GM12878 (cell line): Measurements from ENCODE around the gene TSSC4. TPM values are rescaled to one million over a fixed set of nuclear protein-coding genes. Genes with fewer than 3 reads are reported as not detected.

Source experiments
- ATAC-seq: fragments of 200-7000 bp; cut with Tn5 transposase; 3 replicates; pipeline ENCODE4 v1.9.1; 2020; ENCODE audit warnings: mild to moderate bottlenecking, moderate library complexity
- BruUV-seq: library from RNA; stranded (reverse); fragments of 400-500 nt; replicated peaks from 2 replicates; lab custom pipeline; 2021; lab: Mats Ljungman, UMichigan
- CTCF ChIA-PET: fragments of 300-600 bp; sonication (Branson Sonifier 250); formaldehyde crosslinking; extraction: SDS; loops from one replicate; lab custom pipeline; 2021; ENCODE audit warnings: inconsistent platforms; lab: Yijun Ruan, JAX
- POLR2A ChIA-PET: fragments of 350-600 bp; formaldehyde crosslinking; extraction: SDS; loops from one replicate; lab custom pipeline; 2021; ENCODE audit warnings: inconsistent platforms; lab: Charles Lee
- RAD21 ChIA-PET: fragments of 300-600 bp; sonication (Branson Sonifier 250); formaldehyde crosslinking; loops from one replicate; lab custom pipeline; 2023; ENCODE audit warnings: antibody characterized with exemption; ENCODE audit not compliant: unreplicated experiment; lab: Charles Lee
- SMC1A ChIA-PET: fragments of 300-600 bp; sonication (Branson Sonifier 250); formaldehyde crosslinking; loops from one replicate; lab custom pipeline; 2023; ENCODE audit not compliant: unreplicated experiment, uncharacterized antibody; lab: Charles Lee
- DNase-seq: peaks from one replicate; pipeline ENCODE4 v3.0.0-alpha.2; 2011; ENCODE audit warnings: low read depth, low spot score
- FAIRE-seq: peaks from 3 replicates; lab custom pipeline; 2011; peaks lifted over from hg19 to GRCh38; lab: Jason Lieb, UNC
- H2AFZ ChIP-seq: 2 replicates; pipeline ENCODE4 v1.6.0; 2011; ENCODE audit warnings: low read depth, low read length, control low read depth; ENCODE audit not compliant: control insufficient read depth
- H3K27ac ChIP-seq: 2 replicates; pipeline ENCODE4 v1.5.1; 2011; ENCODE audit warnings: control low read depth; ENCODE audit not compliant: control insufficient read depth, insufficient read depth
- H3K27me3 ChIP-seq, 2 experiments: replicated peaks in 1 of 2; 2 replicates each; pipeline versions ENCODE4 v1.6.0 to v1.6.1; 2011; ENCODE audit warnings: low read length in 1 of 2; ENCODE audit not compliant: control insufficient read depth in 2 of 2, insufficient read depth in 2 of 2
- H3K36me3 ChIP-seq, 2 experiments: 2 replicates each; pipeline ENCODE4 v1.5.1; 2011; ENCODE audit warnings: low read length in 1 of 2; ENCODE audit not compliant: control insufficient read depth in 2 of 2, insufficient read depth in 2 of 2
- H3K4me1 ChIP-seq: 2 replicates; pipeline ENCODE4 v1.6.1; 2011; ENCODE audit warnings: mild to moderate bottlenecking, low read length, moderate library complexity, mixed read lengths; ENCODE audit not compliant: control insufficient read depth, insufficient read depth
- H3K4me2 ChIP-seq: 2 replicates; pipeline ENCODE4 v1.6.0; 2011; ENCODE audit warnings: control low read depth; ENCODE audit not compliant: control insufficient read depth, insufficient read depth
- H3K4me3 ChIP-seq: fragments of 200-600 bp; sonication (generic); 2 replicates; pipeline ENCODE4 v1.5.1; 2016
- H3K79me2 ChIP-seq: 2 replicates; pipeline ENCODE4 v1.6.0; 2011; ENCODE audit warnings: low read length; ENCODE audit not compliant: control insufficient read depth, insufficient read depth
- H3K9ac ChIP-seq: 2 replicates; pipeline ENCODE4 v1.8.0; 2011; ENCODE audit warnings: low read length, control low read depth, mixed read lengths; ENCODE audit not compliant: control insufficient read depth, insufficient read depth
- H3K9me3 ChIP-seq: replicated peaks from 3 replicates; pipeline ENCODE4 v1.5.1; 2011; ENCODE audit warnings: mild to moderate bottlenecking, low read length; ENCODE audit not compliant: control insufficient read depth, insufficient read depth
- H4K20me1 ChIP-seq: 2 replicates; pipeline ENCODE4 v1.6.0; 2011; ENCODE audit not compliant: control insufficient read depth, insufficient read depth
- BACH1 ChIP-seq: fragments of 450-650 bp; IDR thresholded peaks from 2 replicates; pipeline ENCODE4 v1.6.1; 2017; ENCODE audit warnings: mild to moderate bottlenecking, borderline replicate concordance
- CBX3 ChIP-seq: fragments of 200-600 bp; sonication (generic); IDR thresholded peaks from 2 replicates; pipeline ENCODE4 v1.6.1; 2016; ENCODE audit warnings: low read depth, borderline replicate concordance
- EED ChIP-seq: sonication (generic); IDR thresholded peaks from 2 replicates; pipeline ENCODE4 v1.6.1; 2016; ENCODE audit warnings: antibody characterized with exemption, low read depth
- GATAD2B ChIP-seq: fragments of 450-650 bp; conservative IDR thresholded peaks from 2 replicates; pipeline ENCODE4 v1.6.1; 2017; ENCODE audit warnings: low read depth, mild to moderate bottlenecking, moderate library complexity
- IKZF1 ChIP-seq: fragments of 450-650 bp; conservative IDR thresholded peaks from 2 replicates; pipeline ENCODE4 v1.6.1; 2017; ENCODE audit warnings: antibody characterized with exemption, mild to moderate bottlenecking
- IRF3 ChIP-seq: fragments of 450-650 bp; IDR thresholded peaks from 2 replicates; pipeline ENCODE4 v1.6.1; 2014; ENCODE audit warnings: mild to moderate bottlenecking
- JUND ChIP-seq: IDR thresholded peaks from 2 replicates; pipeline ENCODE4 v1.6.1; 2012; ENCODE audit warnings: low read depth, mild to moderate bottlenecking, low read length, improper control_type of control experiment, moderate library complexity
- NFXL1 ChIP-seq: fragments of 450-650 bp; IDR thresholded peaks from 2 replicates; pipeline ENCODE4 v1.6.1; 2017; ENCODE audit warnings: antibody characterized with exemption, mild to moderate bottlenecking, borderline replicate concordance
- PKNOX1 ChIP-seq: fragments of 450-650 bp; IDR thresholded peaks from 2 replicates; pipeline ENCODE4 v1.6.1; 2016; ENCODE audit warnings: mild to moderate bottlenecking
- POLR2A ChIP-seq: IDR thresholded peaks from 2 replicates; pipeline ENCODE4 v1.6.1; 2011; ENCODE audit warnings: low read depth, mild to moderate bottlenecking, low read length
- RAD21 ChIP-seq: IDR thresholded peaks from 2 replicates; pipeline ENCODE4 v1.6.1; 2011; ENCODE audit warnings: mild to moderate bottlenecking, low read depth, low read length, moderate library complexity; ENCODE audit not compliant: insufficient read depth
- RELA ChIP-seq: fragments of 450-650 bp; IDR thresholded peaks from 2 replicates; pipeline ENCODE4 v1.8.0; 2014; ENCODE audit warnings: borderline replicate concordance; ENCODE audit not compliant: partially characterized antibody
- TBL1XR1 ChIP-seq: IDR thresholded peaks from 2 replicates; pipeline ENCODE4 v1.6.1; 2012; ENCODE audit warnings: low read depth, low read length, improper control_type of control experiment
- ZBED1 ChIP-seq: IDR thresholded peaks from 2 replicates; pipeline ENCODE4 v1.6.1; 2016; ENCODE audit warnings: borderline replicate concordance
- ZNF24 ChIP-seq: fragments of 450-650 bp; IDR thresholded peaks from 2 replicates; pipeline ENCODE4 v1.6.1; 2017; ENCODE audit warnings: antibody characterized with exemption, mild to moderate bottlenecking
- WGBS: methylation state at CpG from one replicate; pipeline ENCODE4 v1.1.6; 2016; ENCODE audit warnings: low lambda C conversion rate; ENCODE audit not compliant: insufficient replicate concordance, insufficient coverage; ENCODE audit errors: missing lambda C conversion rate; 5-methylcytosine and 5-hydroxymethylcytosine counted together
- in situ Hi-C: fragments of 300-500 bp; cut with MboI; formaldehyde crosslinking; loops from 9 replicates; pipeline ENCODE4 v1.14.3; 2018; ENCODE audit warnings: mixed read lengths
- intact Hi-C: fragments of 100-400 bp; cut with micrococcal nuclease; formaldehyde crosslinking; loops from one replicate; pipeline ENCODE4 v1.14.2; 2022; ENCODE audit not compliant: unreplicated experiment
- polyA plus RNA-seq, 11 experiments: library from polyadenylated mRNA; depleted of rRNA in 4 of 11; unstranded in 6 of 11; stranded (reverse) in 5 of 11; fragments of >200 nt; fragmentation: Nextera tagmentation in 4 of 11; fragmentation: Illumina TruSeq in 1 of 11; extraction: Ambion mirVana in 4 of 11; extraction: Trizol in 1 of 11; gene quantifications; 1 replicate in 1 of 11; 2 replicates in 10 of 11; pipeline versions ENCODE4 v1.2.1 to v1.2.3, GENCODE V29; 2011 to 2016; ENCODE audit warnings: inconsistent platforms in 2 of 11, missing spikeins in 2 of 11, low read depth in 1 of 11
- total RNA-seq, 4 experiments: library from RNA; depleted of rRNA in 3 of 4; stranded (reverse); fragments of >200 nt in 3 of 4; fragmentation: Illumina TruSeq in 1 of 4; extraction: Trizol in 1 of 4; gene quantifications; 2 replicates each; pipeline versions ENCODE4 v1.2.1 to v1.2.3, GENCODE V29; 2013 to 2021

TSSC4 gene
- total and polyA plus RNA-seq, 10 of the 15 experiments (the other 5 are each of a cell fraction or from before 2014, with no cell fraction given), result 0.69 to 70.1 (median 25.7) TPM

- Histone ChIP-seq H4K20me1 (no peaks in the 10 kb centered on the region), H3K79me2 (no peaks in the 10 kb centered on the region), H3K9ac (no peak overlapping the region), H3K27ac (no peak overlapping the region), H3K9me3 (no peaks in the 10 kb centered on the region), H3K4me3 (no peak overlapping the region), H3K27me3 (no peaks in the 10 kb centered on the region; a peak in 2 of 4 replicates), H3K36me3 (no peaks in the 10 kb centered on the region), H3K4me1 (no peaks in the 10 kb centered on the region), H2AFZ (no peak overlapping the region), H3K4me2 (no peak overlapping the region)
- DNase-seq, result no peak
- no peak for ATAC-seq
- ChIA-PET POLR2A (no interaction called here), SMC1A (no interaction called here), CTCF (no interaction called here), RAD21 (no interaction called here)
- 39% methylated on average over 9 of the region's 9 CpGs for WGBS
- TF ChIP-seq NFXL1 (no peak), BACH1 (no peak), IRF3 (no peak), ZBED1 (no peak), JUND (no peak), POLR2A (no peak), RAD21 (no peak), RELA (no peak), GATAD2B (no peak), PKNOX1 (no peak), IKZF1 (no peak), ZNF24 (no peak), EED (no peak), CBX3 (no peak), TBL1XR1 (no peak)
- in situ Hi-C loops, result no loop called here
- no TSS peak for BruUV-seq
- intact Hi-C loops, result no loop called here
- no peak for FAIRE-seq
These were observed 39.0 kb upstream of the TSSC4 start for GRCh38 chr11:2361565-2361964.
